HG03469 (cell line): ENCODE measurements around the gene TMEM256.

Experiments used
- ATAC-seq: cut with Tn5 transposase; IDR thresholded peaks from one replicate; pipeline ENCODE4 v1.9.1; 2021; ENCODE audit warnings: mild to moderate bottlenecking, moderate library complexity, moderate number of reproducible peaks; ENCODE audit not compliant: unreplicated experiment

Gene TMEM256

GRCh38 chr17:7403977-7404736 lies at the start of gene TMEM256:
Gene TMEM256, minus strand, starts transcription at chr17:7404097. Its CDS starts 13 bp downstream, at chr17:7404084.
- ATAC-seq: peak; percentile 59

GRCh38 chr17:7448461-7448860 lies 44.6 kb upstream of the TMEM256 start:
- ATAC-seq: no peak

GRCh38 chr17:7445619-7445968 lies 41.7 kb upstream of the TMEM256 start:
- ATAC-seq: no peak

- ATAC-seq: no peak
These were observed 41.1 kb upstream of the TMEM256 start, which contains the start of gene CHRNB1 for GRCh38 chr17:7444682-7445618. Gene CHRNB1, plus strand, starts transcription at chr17:7445061. Its CDS starts 67 bp downstream, at chr17:7445128.

GRCh38 chr17:7443499-7444485 lies 39.9 kb upstream of the TMEM256 start:
- ATAC-seq: no peak

GRCh38 chr17:7442142-7442541 lies 38.2 kb upstream of the TMEM256 start:
- no peak for ATAC-seq

- no peak for ATAC-seq
These were observed 37.4 kb upstream of the TMEM256 start for GRCh38 chr17:7441266-7441665.

GRCh38 chr17:7440834-7441195 lies 36.9 kb upstream of the TMEM256 start:
- no peak for ATAC-seq

GRCh38 chr17:7440113-7440833 lies 36.4 kb upstream of the TMEM256 start:
- no peak for ATAC-seq

GRCh38 chr17:7439462-7440112 lies 35.7 kb upstream of the TMEM256 start, which contains the start of gene FGF11:
Gene FGF11, plus strand, starts transcription at chr17:7439512. Its CDS starts 109 bp downstream, at chr17:7439621.
- no peak for ATAC-seq

GRCh38 chr17:7438656-7439460 lies 35.0 kb upstream of the TMEM256 start:
- no peak for ATAC-seq

- ATAC-seq: no peak
These were observed 34.2 kb upstream of the TMEM256 start for GRCh38 chr17:7437950-7438614.

- no peak for ATAC-seq
These were observed 33.5 kb upstream of the TMEM256 start for GRCh38 chr17:7437369-7437863.

- ATAC-seq: no peak
These were observed 32.9 kb upstream of the TMEM256 start for GRCh38 chr17:7436556-7437368.

- ATAC-seq: no peak
These were observed 32.0 kb upstream of the TMEM256 start for GRCh38 chr17:7435676-7436555.

- no peak for ATAC-seq
These were observed 28.4 kb upstream of the TMEM256 start for GRCh38 chr17:7432296-7432695.
